Amniotic epithelial cell (primary cell): Measurements from ENCODE around the gene POLA1.
"Not testable (repeated sequence)": the region's sequence is repeated elsewhere in the genome, so short reads cannot be mapped to it uniquely, and the experiment has no call there.

Source experiments
- DNase-seq: peaks from one replicate; pipeline ENCODE4 v3.0.0-alpha.2; 2010; ENCODE audit warnings: low read depth

POLA1 gene

GRCh38 chrX:24693453-24694202, at the start of gene POLA1:
Gene POLA1, plus strand, starts transcription at chrX:24693918. Its CDS starts 44 bp downstream, at chrX:24693962.
- DNase-seq: peak; percentile 95

- no peak for DNase-seq
These were observed 47.7 kb upstream of the POLA1 start for GRCh38 chrX:24646006-24646405.

- DNase-seq: no peak
These were observed 47.0 kb upstream of the POLA1 start for GRCh38 chrX:24646745-24647182.

GRCh38 chrX:24647257-24648058, 46.3 kb upstream of the POLA1 start, which contains the start of gene PCYT1B:
Gene PCYT1B, minus strand, starts transcription at chrX:24647347. Its CDS starts 242 bp downstream, at chrX:24647105.
- peak; percentile 52 for DNase-seq

- DNase-seq: no peak
These were observed 45.2 kb upstream of the POLA1 start for GRCh38 chrX:24648495-24648894.

GRCh38 chrX:24651783-24652182, 41.9 kb upstream of the POLA1 start:
- no peak for DNase-seq

- DNase-seq: not testable (repeated sequence)
These were observed 38.0 kb upstream of the POLA1 start for GRCh38 chrX:24655679-24656078.

- DNase-seq: no peak
These were observed 35.9 kb upstream of the POLA1 start for GRCh38 chrX:24657671-24658386.

- DNase-seq: peak; percentile 37
These were observed 35.3 kb upstream of the POLA1 start for GRCh38 chrX:24658421-24658820.

- DNase-seq: no peak
These were observed 34.6 kb upstream of the POLA1 start for GRCh38 chrX:24659106-24659505.

- DNase-seq: no peak
These were observed 34.1 kb upstream of the POLA1 start for GRCh38 chrX:24659646-24660045.

- DNase-seq: no peak
These were observed 32.4 kb upstream of the POLA1 start for GRCh38 chrX:24661292-24661691.

- DNase-seq: no peak
These were observed 31.4 kb upstream of the POLA1 start for GRCh38 chrX:24662352-24662751.

- peak; percentile 79 for DNase-seq
These were observed 25.6 kb upstream of the POLA1 start for GRCh38 chrX:24668111-24668510.

GRCh38 chrX:24672701-24673190, 21.0 kb upstream of the POLA1 start:
- DNase-seq: peak; percentile 17

- DNase-seq: no peak
These were observed 20.3 kb upstream of the POLA1 start for GRCh38 chrX:24673424-24673823.

GRCh38 chrX:24676403-24677024, 17.2 kb upstream of the POLA1 start:
- no peak for DNase-seq

GRCh38 chrX:24682739-24683432, 10.8 kb upstream of the POLA1 start:
- DNase-seq: no peak

GRCh38 chrX:24684048-24684447, 9.7 kb upstream of the POLA1 start:
- DNase-seq: no peak

GRCh38 chrX:24692305-24692704, 1.4 kb upstream of the POLA1 start:
- DNase-seq: no peak

GRCh38 chrX:24694825-24695224, 1.1 kb downstream of the POLA1 start:
- DNase-seq: no peak
